SH-SY5Y (cell line): Measurements from ENCODE around the gene GNE.

Experiments used
- GATA2 ChIP-seq: IDR thresholded peaks from 2 replicates; pipeline ENCODE4 v1.6.1; 2011; ENCODE audit warnings: mild to moderate bottlenecking, low read depth, low read length
- GATA3 ChIP-seq: IDR thresholded peaks from 2 replicates; pipeline ENCODE4 v1.6.1; 2011; ENCODE audit warnings: low read depth, mild to moderate bottlenecking, low read length, moderate library complexity

DNA sequence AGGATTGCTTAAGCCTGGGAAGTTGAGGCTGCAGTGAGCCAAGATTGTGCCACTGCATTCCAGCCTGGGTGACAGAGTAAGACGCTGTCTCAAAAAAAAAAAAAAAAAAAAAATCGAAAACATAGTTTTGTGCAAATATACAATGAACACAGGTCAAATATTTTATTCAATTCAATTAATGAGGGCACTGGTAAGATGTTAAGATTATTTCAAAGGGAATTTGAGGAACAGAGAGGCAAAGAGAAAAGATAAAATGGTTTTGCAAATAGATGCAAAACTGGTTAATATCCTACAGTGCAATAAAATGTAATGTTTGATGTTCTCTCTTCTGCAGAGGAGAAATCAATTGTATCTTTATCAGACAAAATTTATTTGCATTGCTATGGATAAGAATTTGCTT, 39.5 kb upstream of the GNE start:
- TF ChIP-seq GATA2 (no peak), GATA3 (no peak)
